GM23248 (cell line): Measurements from ENCODE around the gene NR2F2.

Experiments used
- EZH2 ChIP-seq: fragments of 200-600 bp; sonication (generic); IDR thresholded peaks from 2 replicates; pipeline ENCODE4 v1.6.1; 2018; ENCODE audit warnings: antibody characterized with exemption, mild to moderate bottlenecking; ENCODE audit not compliant: insufficient read depth, poor library complexity, severe bottlenecking
- EZH2phosphoT487 ChIP-seq: fragments of 200-600 bp; sonication (generic); IDR thresholded peaks from 2 replicates; pipeline ENCODE4 v1.6.1; 2018; ENCODE audit warnings: antibody characterized with exemption, moderate library complexity, mild to moderate bottlenecking, low read depth; ENCODE audit not compliant: insufficient read depth

DNA sequence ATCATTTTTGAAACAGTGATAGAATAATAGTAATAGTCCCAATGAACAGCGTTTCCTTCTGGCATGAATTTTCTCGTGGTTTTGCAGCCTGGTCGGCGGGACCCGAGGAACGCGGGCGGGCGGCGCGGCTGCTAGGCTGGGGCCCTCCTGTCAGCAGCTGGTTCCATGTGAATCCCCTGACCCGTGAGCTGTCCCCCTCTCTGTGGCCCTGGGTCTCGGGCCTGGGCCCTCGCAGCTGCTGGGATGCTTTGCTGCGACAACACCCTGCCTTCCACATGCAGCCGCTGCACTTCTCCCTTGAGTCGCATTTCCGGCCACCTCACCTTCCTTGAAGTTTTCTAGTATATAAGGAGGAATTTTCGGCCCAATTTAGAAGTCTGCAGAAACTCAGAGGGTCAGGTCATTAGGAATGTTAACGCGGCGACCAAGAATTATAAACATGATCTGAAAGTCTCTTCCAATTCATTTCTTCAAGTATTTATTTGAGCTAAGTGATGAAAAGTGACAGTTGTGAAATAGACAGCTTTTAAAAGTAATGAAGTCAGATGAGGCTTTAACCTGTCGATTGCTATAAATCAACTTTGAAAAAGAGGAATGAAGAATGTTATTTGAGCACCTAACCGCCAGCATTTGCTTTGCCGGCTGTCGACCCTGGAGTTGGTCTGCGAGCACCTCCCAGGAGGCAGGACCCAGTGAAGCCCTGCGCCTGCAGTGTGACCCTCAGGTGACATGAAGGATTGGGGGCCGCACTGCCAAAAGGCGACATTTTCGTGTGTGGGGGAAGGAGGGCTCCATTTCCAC lies 27.7 kb downstream of the NR2F2 start:
- no peak for TF ChIP-seq EZH2
- no peak for TF ChIP-seq EZH2phosphoT487
